HG02571 (cell line): Measurements from ENCODE around the gene GEMIN5.

Experiments
- ATAC-seq: cut with Tn5 transposase; IDR thresholded peaks from one replicate; pipeline ENCODE4 v1.9.1; 2021; ENCODE audit warnings: mild to moderate bottlenecking, moderate library complexity; ENCODE audit not compliant: unreplicated experiment

The GEMIN5 gene

DNA sequence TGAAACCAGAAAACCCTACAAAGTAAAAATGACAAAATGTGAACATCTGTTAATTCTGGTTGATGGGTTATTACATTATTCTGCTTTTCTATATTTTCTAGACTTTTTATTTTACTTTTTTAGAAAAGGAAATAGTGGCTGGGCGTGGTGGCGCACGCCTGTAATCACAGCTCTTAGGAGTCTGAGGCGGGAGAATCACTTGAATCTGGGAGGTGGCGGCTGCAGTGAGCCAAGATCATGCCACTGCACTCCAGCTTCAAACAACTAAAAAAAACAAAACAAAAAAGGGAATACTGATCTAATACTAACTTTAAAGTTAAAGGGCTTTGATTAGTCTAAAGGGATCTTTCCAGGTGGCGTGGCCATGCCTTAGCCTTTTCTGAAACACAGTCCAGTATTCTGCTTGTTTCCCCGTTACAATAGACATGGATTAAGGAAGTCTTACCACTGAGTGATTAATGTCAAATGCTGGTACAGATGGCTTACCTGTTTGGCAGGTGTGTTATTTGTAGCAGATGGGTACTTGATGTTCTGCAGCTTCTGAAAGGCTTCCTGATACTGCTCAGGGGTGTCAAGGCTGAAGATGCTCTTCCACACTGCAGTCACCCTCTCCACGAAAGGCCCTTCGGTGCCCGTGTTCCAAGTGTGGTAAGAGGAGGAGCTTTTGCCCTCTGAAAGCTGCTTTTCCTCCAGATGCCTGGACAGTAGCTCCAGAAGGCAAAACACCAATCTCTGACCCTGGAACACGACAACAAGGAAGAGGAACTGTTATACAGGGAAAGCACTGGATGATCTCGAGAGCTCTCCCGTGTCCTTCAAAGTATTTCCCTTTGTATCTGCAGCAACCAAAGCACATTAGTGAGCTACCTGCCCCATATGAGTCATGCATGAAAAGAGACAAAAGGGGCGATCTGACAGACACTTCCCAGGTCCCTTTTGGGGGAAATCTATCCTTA lies 42.1 kb downstream of the GEMIN5 start:
- no peak for ATAC-seq

DNA sequence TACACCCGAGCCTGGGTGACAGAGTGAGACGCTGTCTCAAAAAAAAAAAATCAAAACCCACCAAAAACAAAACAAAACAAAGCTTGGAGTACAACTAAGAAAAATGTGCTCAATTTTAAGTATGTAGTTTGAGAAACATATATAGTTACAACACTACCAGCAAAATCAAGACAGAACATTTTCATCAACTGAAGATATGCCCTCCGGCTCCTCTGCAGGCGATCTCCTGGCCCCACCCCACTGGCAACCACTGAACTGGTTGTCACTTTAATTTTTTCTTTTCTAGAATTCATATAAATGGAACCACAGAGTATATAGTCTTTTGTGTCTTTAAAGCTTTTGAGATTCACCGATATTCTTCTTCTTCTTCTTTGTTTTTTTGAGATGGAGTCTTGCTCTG lies 44.6 kb downstream of the GEMIN5 start:
- ATAC-seq: no peak

DNA sequence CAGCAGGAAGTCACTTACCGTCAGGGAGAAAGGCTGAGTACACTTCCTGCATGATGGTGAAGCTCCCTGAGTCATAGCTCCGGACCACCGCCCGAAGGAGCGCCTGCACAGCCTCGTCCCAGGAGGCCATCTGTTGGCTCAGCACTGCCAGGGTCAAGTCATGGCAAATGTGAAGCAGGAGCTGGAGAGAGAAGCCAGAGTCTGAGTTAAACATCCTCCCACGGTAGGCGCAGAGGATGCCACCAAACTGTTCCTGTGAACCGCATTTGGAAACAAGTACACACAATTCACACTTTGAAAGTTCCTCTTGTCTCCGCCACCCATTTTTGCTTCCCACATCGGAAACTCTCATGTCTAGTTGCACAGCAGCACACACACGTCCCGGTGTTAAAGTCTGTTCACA lies 45.6 kb downstream of the GEMIN5 start:
- ATAC-seq: no peak

DNA sequence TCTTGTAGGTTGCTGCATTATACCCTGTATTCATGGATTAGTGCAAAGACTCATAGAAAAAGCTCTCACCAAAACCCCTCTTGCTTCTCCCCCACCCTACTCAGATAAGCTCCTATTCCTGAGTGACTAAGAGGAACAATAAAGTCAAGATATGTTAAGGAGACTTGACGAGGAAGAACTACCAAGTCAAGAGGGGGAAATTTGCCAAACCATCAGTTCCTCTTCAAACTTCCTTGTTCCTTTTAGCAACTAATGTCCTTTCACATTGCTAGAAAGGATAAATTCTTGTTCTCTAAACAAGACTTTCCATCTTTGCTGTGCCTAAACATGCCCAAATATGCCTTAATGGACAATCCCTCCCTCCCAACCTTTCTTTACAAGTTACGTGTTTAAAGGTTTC lies 52.6 kb downstream of the GEMIN5 start:
- no peak for ATAC-seq

DNA sequence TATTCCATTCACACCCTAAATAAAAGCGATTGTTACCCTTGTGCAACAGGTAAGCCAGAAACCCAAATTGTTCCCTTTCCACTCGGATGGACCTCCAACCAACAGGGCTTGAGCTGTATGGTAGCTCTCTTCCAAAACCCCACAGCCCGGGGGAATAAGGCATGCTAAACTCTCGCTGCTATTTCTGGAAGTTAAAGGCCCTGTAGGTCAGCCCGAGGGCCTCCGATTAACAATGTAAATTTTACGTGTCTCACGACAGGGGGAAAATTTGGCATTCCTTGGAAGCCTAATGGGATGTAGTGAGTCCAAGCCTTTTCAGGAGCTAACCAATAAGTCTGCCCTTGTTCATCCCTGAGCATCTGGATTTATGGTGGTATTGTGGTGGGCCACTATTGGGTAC lies 53.6 kb downstream of the GEMIN5 start:
- no peak for ATAC-seq

DNA sequence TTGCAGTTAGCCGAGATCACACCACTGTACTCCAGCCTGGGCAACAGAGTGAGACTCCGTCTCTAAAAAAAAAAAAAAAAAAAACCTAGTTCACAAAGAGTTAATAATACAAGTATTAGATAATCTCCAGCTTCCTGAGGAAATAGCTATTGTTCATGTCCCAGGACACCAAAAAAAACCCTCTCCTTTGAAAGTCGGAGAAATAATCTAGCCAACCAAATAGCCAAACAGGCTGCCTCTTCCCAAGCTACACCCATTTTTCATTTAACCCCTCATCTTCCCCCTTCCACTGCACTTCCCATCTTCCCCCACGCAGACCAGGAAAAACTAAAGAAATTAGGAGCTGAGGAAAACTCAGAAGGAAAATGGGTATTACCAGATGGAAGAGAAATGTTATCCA lies 56.0 kb downstream of the GEMIN5 start:
- ATAC-seq: no peak

DNA sequence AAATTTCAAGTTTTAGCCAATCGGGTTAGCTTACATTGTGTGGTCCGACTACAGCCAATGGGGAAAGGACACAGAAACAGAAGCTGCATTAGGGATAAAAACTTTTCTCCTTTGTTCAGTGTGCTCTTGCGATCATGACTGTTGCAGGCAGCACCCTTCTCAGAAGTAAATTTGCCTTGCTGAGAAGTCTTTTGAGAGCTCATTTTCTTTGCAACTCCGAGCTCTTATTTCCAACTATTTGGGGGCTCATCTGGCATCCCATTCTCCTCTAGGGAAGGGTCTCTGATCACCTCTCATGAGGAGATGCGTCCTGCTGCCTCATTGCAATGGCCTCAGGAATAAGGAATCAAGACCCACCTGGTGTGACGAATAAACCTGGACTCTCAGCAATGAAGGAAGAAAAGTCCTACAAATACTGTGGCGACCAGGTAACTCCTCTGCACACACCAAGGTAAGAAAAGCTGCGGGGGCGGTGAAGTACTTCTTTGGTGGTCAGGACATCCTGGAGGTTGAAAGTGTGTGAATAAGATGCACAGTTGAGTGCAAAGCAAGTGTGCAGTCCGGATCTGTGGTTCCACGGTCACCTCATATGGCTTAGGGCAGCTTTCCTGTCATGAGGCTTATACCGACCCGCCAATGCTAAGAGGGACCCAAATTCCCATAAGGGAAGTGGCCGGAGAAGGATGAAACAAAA lies 59.2 kb downstream of the GEMIN5 start:
- no peak for ATAC-seq

DNA sequence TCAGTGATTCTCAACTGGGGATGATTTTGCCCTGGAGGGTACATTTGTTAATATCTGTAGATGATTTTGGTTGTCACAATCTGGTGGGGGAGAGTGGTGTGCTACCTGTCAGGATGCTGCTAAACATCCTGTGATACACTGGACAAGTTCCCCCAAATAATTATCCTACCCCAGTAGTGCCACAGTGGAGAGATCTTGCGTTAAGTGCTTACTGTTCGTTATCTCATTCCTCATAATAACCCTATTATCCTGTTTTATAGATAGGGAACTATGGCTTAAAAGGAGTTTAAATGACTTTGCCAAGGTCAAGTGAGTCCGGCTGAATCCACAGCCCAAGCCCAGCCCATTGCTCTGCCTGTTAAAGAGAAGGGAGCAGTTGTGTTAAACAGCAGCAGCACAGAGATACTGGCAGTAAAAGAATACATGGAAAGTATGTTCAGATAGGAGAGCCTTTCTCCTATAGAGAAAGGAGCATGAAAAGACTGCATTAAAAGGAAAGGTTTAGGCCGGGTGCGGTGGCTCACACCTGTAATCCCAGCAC lies 64.2 kb downstream of the GEMIN5 start:
- no peak for ATAC-seq

DNA sequence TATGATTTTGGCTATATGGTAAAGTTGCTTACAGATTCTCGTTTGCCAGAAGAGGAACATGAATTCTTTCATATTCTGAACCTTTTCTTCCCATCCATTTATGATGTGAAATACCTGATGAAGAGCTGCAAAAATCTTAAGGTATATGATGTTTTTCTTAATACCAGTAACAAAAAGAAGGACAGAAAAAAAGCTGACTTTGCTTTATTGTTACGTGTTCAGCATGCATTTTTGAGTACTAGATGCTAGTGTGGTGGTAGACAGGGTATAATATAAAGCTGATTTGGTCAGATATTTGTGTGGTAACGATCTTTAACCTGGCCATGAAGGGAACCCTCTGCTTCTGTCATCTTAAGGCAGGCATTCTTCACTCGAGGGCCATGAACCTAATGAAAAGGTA lies 66.3 kb downstream of the GEMIN5 start:
- no peak for ATAC-seq

DNA sequence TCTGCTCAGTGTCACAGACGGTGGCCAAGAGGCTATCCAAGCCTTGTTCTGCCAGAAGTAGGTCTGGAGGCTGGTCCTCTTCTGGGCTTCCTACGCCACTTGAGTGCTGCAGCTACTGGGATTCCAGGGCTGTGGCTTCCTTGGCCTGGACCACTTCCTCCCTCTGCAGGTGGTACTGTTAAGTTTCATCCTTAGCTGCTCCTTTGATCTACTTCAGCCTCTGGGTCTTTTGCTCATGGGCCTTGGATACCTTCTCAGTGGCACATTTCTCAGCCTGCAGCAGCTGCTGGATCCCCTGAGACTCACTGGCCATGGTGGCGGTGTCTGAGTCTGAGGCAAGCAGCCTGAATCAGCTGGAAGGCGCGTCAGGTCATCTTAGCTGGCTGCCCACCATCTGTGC lies 69.3 kb downstream of the GEMIN5 start:
- no peak for ATAC-seq

DNA sequence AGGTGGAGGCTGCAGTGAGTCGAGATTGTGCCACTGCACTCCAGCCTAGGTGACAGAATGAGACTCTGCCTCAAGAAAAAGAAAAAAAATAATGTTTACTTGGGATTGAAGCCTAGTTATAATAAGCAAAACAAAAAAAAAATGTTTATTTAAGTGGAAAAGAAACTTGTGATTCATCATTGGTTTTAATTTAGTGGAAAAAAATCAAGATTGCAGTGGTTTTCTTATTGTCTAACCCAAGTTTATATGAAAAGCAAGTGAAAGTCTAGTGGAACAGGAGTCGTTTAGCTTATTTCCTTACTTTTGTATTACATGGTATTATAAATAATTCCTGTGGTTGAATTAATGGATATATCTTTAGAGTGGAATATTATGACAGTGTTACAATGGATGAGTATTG lies 71.2 kb downstream of the GEMIN5 start:
- ATAC-seq: no peak

DNA sequence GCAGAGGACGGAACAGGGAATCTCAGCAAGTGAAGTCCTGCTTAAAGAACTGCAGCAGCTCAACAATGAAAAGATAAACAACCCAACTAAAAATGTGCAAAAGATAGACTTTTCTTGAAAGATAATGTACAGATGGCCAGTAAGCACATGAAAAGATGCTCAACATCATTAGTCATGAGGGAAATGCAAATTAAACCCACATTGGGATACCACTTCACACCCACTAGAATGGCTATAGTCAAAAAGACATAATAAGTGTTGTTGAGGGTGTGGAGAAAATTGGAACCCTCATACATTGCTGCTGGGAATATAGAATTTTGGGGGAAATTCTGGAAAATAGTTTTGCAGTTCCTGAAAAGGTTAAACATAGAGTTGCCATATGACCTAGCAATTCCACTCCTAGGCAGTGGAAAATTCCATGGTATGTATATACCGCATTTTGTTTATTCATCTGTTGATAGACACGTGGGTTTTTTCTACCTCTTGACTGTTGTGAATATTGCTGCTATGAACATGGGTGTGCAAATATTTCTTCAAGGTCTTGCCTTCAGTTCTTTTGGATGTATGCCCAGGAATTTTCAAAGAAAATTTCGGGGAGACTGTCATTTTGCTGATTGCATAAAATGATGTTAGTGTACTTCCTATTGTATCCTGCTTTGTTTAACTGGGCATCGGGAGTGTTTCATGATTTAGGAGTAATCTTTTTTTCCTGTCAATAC lies 72.4 kb downstream of the GEMIN5 start:
- ATAC-seq: no peak

DNA sequence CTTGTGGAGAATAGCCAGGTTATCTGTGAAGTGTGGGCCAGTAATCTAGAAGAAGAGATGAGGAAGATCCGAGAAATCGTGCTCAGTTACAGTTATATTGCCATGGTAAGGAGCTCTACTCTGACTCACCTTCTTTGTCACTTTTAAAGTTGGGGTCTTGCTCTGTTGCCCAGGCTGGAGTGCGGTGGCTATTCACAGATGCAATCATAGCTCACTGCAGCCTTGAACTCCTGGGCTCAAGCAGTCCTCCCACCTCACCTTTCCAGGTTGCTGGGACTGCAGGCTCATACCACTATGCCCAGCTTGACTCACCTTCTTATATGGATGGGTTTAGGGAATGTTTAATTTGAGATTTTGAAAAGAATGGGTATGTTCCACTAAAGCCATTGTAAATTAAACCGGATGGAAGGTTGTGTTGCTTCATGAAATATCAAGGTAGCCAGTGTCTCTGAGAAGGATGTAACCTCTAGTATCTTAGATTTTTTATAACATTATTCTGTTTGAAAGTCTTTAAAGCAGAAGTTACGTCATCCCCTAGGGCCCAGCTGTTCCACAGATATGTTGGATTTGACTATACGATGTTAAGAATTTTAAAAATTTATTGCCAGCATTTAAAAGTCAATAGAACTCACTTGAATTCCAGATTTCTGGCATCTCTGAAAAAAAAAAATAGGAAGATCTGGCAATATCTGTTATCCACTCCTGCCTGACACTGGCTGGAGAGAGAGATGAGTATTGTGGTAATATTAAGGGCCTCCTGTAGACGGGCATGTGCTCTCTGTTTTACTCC lies 74.5 kb downstream of the GEMIN5 start:
- no peak for ATAC-seq

DNA sequence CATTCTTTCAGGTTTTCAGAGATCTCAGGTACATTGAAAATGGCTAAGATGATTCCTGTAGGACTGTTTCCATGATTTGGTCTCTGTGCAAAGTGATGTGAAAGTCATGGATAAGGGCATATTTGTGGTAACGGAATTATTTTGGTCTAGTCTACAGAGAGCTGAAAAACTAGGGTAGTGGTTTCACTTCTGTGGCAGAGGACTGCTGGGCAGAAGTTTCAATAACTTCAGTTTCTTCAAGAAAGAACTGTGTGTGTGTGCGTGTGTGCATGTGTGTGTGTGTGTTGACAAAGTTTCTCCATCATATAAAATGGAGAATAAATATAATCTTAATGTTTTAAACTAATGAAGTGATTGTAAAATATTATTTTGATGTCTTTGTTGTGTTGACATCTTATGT lies 75.2 kb downstream of the GEMIN5 start:
- ATAC-seq: no peak

DNA sequence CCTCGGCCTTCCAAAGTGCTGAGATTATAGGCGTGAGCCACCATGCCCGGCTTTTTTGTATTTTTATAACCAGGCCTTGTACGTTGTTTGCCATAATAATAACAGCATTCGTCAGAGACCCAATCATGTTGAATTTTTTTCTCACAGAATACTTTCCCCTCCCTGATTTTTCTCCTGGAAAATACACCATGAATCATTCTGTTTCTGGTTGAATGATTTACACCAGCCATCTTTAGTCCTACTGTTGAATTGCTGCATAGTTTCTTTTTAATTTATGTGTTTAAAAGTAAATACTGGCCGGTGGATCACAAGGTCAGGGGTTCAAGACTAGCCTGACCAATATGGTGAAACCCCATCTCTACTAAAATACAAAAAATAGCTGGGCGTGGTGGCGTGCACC lies 76.1 kb downstream of the GEMIN5 start:
- no peak for ATAC-seq

DNA sequence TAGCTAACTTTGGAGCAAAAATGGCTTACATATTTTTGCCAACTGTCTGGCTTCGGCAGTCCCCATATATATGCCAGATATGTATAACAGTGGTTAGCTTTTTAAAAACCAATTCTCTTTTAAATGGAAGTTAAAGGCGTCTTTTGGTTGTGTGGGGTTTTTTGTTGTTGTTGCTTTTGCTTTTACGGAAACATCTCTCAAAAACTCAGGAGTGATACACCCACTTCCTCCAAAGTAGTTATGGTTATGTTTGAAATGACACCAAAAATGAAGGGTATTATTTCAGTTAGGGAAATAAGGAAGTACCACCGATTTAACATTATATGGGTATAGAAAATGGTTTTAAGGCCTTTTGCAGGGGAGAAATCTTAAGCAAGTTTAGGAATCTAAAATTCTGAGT lies 77.2 kb downstream of the GEMIN5 start:
- no peak for ATAC-seq

DNA sequence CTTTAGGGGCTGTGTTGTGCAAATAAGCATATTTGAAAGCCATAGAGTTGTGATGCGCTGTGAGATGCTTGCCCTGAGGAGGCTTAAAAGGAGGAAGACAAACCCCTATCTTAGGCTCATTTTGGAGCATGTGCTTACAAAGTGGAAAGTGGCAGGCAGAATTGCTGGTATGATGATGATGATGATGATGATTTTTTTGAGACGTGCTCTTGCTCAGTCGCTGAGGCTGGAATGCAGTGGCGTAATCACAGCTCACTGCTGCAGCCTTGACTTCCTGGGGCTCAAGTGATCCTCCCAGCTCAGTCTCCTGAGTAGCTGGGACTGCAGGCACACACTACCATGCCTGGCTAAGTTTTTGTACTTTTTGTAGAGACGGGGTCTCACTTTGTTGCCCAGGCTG lies 77.9 kb downstream of the GEMIN5 start:
- ATAC-seq: no peak

DNA sequence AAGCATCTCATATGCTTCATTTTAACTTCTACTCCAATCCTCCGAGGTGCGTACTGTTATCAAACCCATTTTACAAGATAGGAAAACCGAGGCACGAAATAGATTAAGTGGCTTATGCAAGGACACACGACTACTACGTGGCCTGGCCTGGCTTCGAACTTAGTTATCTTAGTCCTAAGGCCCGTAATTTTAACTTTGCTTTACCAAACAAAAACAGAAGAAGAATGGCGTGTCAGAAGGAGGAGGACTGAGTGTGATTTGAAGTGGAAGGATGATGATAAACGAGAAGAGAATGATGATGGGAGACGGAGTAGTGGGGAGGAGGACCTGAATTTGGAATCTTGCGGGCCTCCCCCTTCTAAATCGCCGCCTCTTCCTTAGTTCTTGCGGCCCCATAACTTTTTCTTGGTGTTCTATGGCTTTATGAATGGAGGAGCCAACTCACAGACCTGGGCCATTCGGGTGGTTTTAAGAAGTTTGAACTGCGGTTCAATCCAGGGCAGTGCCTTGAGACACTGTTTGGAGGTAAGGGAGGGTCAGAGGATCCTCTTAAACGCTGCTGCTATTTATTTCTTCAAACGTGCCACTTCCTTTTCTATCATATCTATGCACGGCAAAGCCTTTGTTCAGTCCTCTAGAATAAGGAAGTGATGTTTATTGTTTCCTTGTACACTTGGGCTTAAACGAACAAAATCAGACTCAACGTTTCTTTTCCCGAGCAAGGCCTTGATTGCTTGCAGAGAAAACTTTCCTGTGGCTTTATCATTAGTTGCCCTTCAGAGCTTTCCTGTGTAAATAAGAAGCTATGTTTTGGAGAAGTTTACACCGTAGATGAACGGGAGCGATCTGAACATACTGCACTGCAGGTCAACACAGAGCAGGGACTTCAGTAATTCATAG lies 78.8 kb downstream of the GEMIN5 start:
- no peak for ATAC-seq

DNA sequence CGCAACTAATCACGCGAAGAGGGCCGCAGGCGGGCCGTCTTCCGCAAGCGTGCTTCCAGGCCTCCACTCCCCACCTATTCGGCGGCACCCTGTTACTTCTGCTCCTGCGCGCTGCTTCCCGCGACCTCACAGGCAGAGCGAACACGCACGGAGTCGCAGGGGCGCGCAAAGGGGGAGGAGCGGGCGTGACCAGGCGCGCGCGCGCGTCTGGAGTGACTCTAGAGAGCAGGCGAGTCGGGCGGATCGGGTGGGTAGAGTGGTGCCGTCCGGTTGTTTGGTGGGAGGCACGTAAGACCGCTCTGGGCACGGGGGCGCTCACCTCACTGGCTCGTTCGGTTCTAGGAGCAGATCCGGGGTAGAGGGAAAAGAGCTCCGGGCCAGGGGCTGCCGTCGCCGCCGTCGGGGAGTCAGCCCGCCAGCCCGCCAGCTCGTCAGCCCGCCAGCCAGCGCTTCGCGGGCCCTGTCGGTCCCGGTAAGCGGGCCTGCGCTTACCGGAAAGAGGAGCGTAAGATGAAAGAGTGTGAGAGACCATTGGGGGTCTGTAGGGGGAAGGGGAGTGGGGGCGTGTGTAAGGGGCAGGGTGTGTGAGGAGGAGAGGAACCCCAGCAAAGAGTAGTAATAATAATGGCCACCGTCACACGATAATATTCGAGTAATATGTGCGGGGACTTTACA lies 79.6 kb downstream of the GEMIN5 start, which contains the start of gene CNOT8:
TSS of gene CNOT8 (plus strand) at position 331 of the 675 bp plus-strand sequence. CDS start 4,652 bp downstream, outside the sequence.
- ATAC-seq: peak; percentile 73
